Suprapubic skin (tissue), 4 donors: Measurements from ENCODE around the gene CRYZL1.

ENCODE experiments used
- CTCF ChIP-seq, 2 donors: fragments of 200-600 bp in 1 of 2; fragments of 450-650 bp in 1 of 2; sonication (generic) in 1 of 2; IDR thresholded peaks; one replicate each; pipeline ENCODE4 v1.5.1; 2016 to 2019; ENCODE audit warnings: antibody characterized with exemption in 2 of 2, mild to moderate bottlenecking in 1 of 2, moderate library complexity in 1 of 2
- EP300 ChIP-seq: sonication (generic); formaldehyde crosslinking; IDR thresholded peaks from one replicate; pipeline ENCODE4 v1.6.1; 2017; ENCODE audit warnings: antibody characterized with exemption
- POLR2A ChIP-seq, 2 donors: fragments of 450-650 bp; IDR thresholded peaks; one replicate each; pipeline ENCODE4 v1.6.1; 2017; ENCODE audit warnings: antibody characterized with exemption in 2 of 2, mild to moderate bottlenecking in 2 of 2, moderate library complexity in 2 of 2
- POLR2AphosphoS5 ChIP-seq, 3 donors: sonication (generic); formaldehyde crosslinking; IDR thresholded peaks; one replicate each; pipeline ENCODE4 v1.6.1; 2017; ENCODE audit warnings: antibody characterized with exemption in 3 of 3

GRCh38 chr21:33578959-33579542, 62.5 kb downstream of the CRYZL1 start:
- TF ChIP-seq CTCF (IDR thresholded peaks at IDR 0.05) (no peak), POLR2AphosphoS5 (IDR thresholded peaks at IDR 0.05) (no peak), POLR2A (IDR thresholded peaks at IDR 0.05) (no peak), EP300 (no peak)
